ENCODE measurements around the gene ENTR1. TPM values are rescaled to one million over a fixed set of nuclear protein-coding genes. Genes with fewer than 3 reads are reported as not detected.

ENTR1 gene
- total and polyA plus RNA-seq, 2 of the 13 experiments (the other 11 are each of a cell fraction or from before 2014, with no cell fraction given) = 70.1 to 76.4 TPM

GRCh38 chr9:136354592-136355085 is 55.8 kb downstream of the ENTR1 start (continued):
- TF ChIP-seq HOMEZ (CRISPR knock-in tag; IDR thresholded peaks at IDR 0.05; ENCODE audit: low read depth) (no peak), ZBTB10 (CRISPR knock-in tag; IDR thresholded peaks at IDR 0.05; ENCODE audit: borderline replicate concordance) (no peak), YY1 (IDR thresholded peaks at IDR 0.05; ENCODE audit: insufficient read depth, insufficient replicate concordance, low read depth, low read length) (no peak), CSRNP2 (CRISPR knock-in tag; conservative IDR thresholded peaks at IDR 0.05; ENCODE audit: low read depth) (no peak), EP300 (IDR thresholded peaks at IDR 0.05; ENCODE audit: low read depth in 2 of 2, low read length in 2 of 2) (no peak), EP300 (CRISPR knock-in tag; IDR thresholded peaks at IDR 0.05; ENCODE audit: borderline replicate concordance) (no peak), ZBTB46 (CRISPR knock-in tag; IDR thresholded peaks at IDR 0.05; ENCODE audit: borderline replicate concordance) (no peak), ZNF12 (CRISPR knock-in tag; IDR thresholded peaks at IDR 0.05) (no peak), ZBTB25 (CRISPR knock-in tag; IDR thresholded peaks at IDR 0.05) (no peak), SAP130 (CRISPR knock-in tag; IDR thresholded peaks at IDR 0.05; ENCODE audit: low read depth) (peak; percentile 68), KIAA2018 (CRISPR knock-in tag; IDR thresholded peaks at IDR 0.05; ENCODE audit: borderline replicate concordance) (no peak)

Data from HepG2 (cell line).